Measurements from ENCODE around the gene HK2. TPM values are rescaled to one million over a fixed set of nuclear protein-coding genes. Genes with fewer than 3 reads are reported as not detected.
"Not testable (repeated sequence)": the region's sequence is repeated elsewhere in the genome, so short reads cannot be mapped to it uniquely, and the experiment has no call there.

Gene HK2
- total RNA-seq, 1 donor from 2014 or later = 8.1 TPM

DNA sequence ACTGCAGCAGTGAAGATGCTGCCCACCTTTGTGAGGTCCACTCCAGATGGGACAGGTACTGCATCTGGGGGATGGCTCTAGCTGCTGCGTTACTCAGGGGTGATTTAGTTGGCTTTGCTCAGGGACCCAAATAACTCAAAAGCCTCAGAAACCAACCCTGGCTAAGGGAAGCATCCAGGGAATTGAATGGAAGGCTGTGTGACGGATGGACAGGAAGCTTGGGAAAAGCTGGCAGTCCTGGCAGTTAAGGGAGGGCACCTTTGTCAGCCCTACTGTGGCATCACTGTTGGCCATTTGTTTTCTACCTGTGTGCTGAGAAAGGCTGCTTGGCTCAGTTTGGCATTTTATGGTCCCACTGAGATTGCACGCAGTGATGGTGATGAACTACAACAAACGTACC lies 20.5 kb downstream of the HK2 start:
- H3K4me3 Mint-ChIP-seq (ENCODE audit: unreplicated experiment) = no peak overlapping the region

DNA sequence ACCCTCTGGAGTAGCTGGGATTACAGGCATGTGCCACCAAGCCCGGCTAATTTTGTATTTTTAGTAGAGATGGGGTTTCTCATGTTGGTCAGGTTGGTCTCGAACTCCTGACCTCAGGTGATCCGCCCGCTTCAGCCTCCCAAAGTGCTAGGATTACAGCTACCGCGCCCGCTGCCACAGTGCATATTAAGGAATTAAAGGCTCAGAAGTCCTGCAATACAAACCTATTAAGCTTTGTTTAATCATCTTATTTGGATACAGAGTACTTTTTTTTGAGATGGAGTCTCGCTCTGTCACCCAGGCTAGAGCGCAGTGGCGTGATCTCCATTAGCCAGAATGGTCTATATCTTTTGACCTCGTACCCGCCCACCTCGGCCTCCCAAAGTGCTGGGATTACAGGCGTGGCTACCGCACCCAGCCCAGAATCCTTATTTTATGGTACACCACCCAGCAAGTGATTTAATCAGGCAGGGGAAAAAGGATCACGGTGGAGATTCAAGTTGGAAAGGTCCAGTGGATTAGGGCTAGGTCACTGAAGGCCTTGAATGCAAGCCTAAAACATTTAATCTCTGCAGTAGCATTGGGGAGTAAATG lies 21.3 kb downstream of the HK2 start:
- H3K27ac Mint-ChIP-seq (ENCODE audit: unreplicated experiment); DNase-seq; H3K36me3 Mint-ChIP-seq (ENCODE audit: unreplicated experiment); H3K4me1 Mint-ChIP-seq (ENCODE audit: low read depth, unreplicated experiment); H3K9me3 Mint-ChIP-seq (ENCODE audit: unreplicated experiment); H3K4me3 Mint-ChIP-seq (ENCODE audit: unreplicated experiment); H3K27me3 Mint-ChIP-seq (ENCODE audit: unreplicated experiment): not testable (repeated sequence)

More for the DNA sequence above, 20.5 kb downstream of the HK2 start:
- no peaks in the 10 kb centered on the region for H3K36me3 Mint-ChIP-seq (ENCODE audit: unreplicated experiment)
- H3K27ac Mint-ChIP-seq (ENCODE audit: unreplicated experiment) = no peak overlapping the region
- peaks cover 2% of the 10 kb centered on the region for H3K4me1 Mint-ChIP-seq (ENCODE audit: low read depth, unreplicated experiment)
- TF ChIP-seq, protein P1, sequence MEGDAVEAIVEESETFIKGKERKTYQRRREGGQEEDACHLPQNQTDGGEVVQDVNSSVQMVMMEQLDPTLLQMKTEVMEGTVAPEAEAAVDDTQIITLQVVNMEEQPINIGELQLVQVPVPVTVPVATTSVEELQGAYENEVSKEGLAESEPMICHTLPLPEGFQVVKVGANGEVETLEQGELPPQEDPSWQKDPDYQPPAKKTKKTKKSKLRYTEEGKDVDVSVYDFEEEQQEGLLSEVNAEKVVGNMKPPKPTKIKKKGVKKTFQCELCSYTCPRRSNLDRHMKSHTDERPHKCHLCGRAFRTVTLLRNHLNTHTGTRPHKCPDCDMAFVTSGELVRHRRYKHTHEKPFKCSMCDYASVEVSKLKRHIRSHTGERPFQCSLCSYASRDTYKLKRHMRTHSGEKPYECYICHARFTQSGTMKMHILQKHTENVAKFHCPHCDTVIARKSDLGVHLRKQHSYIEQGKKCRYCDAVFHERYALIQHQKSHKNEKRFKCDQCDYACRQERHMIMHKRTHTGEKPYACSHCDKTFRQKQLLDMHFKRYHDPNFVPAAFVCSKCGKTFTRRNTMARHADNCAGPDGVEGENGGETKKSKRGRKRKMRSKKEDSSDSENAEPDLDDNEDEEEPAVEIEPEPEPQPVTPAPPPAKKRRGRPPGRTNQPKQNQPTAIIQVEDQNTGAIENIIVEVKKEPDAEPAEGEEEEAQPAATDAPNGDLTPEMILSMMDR (IDR thresholded peaks at IDR 0.05; ENCODE audit: partially characterized antibody, unreplicated experiment) = no peak
- H3K9me3 Mint-ChIP-seq (ENCODE audit: unreplicated experiment) = no peaks in the 10 kb centered on the region
- DNase-seq = no peak
- H3K27me3 Mint-ChIP-seq (ENCODE audit: unreplicated experiment) = peaks cover 3% of the 10 kb centered on the region

DNA sequence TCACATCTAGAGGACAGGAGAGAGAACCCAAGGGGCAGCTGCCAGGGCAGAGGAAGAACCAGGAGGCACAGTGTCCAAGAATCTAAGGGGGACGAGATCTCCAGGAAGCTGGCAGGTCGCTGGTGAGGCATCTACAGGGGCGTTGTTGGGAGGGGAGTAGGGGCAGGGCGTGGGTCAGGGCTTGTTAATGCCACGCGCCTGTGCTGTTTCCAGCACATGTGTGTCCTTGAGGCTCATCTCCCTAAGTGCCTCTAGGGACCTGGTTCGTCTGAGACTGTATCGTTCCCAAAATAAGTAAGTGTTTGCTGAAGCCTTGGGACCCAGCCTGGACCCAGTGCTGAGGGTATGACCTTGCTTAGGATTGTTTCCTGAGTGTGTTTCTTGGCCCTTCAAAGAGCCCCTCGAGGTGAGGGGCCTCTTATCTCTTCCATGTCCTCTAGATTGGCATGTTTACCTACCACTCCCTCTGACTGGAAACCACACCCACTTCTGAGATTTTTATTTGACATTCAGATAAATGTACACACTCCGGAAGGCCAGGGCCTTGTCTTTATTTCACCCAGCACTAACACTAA lies 22.2 kb downstream of the HK2 start:
- Mint-ChIP-seq H3K27me3 (ENCODE audit: unreplicated experiment) (peaks cover 3% of the 10 kb centered on the region), H3K27ac (ENCODE audit: unreplicated experiment) (no peak overlapping the region), H3K9me3 (ENCODE audit: unreplicated experiment) (no peaks in the 10 kb centered on the region), H3K4me3 (ENCODE audit: unreplicated experiment) (no peak overlapping the region), H3K4me1 (ENCODE audit: low read depth, unreplicated experiment) (peaks cover 2% of the 10 kb centered on the region), H3K36me3 (ENCODE audit: unreplicated experiment) (no peaks in the 10 kb centered on the region)
- no peak for DNase-seq
- TF ChIP-seq, protein P1 (IDR thresholded peaks at IDR 0.05; ENCODE audit: partially characterized antibody, unreplicated experiment) = no peak

DNA sequence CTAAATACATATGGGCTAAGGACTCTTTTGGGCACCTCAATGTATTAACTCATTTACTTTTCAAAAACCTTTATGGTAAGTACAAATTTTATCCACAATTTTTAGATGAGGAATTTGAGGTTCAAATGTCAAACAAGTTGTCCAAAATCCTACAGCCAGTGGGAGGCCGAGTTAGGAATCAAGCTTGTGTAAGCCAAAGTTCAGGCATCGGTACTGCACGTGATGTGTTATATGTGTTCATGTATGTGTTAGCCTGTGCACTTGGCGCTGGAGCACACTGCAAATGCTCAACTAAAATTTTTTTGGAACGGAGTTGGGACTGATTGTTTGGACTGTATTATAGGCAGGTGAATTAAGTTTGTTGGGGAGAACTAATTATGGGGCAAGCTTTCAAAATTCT lies 22.7 kb downstream of the HK2 start:
- Mint-ChIP-seq H3K9me3 (ENCODE audit: unreplicated experiment) (no peaks in the 10 kb centered on the region), H3K27ac (ENCODE audit: unreplicated experiment) (no peak overlapping the region), H3K4me3 (ENCODE audit: unreplicated experiment) (no peak overlapping the region), H3K36me3 (ENCODE audit: unreplicated experiment) (no peaks in the 10 kb centered on the region), H3K4me1 (ENCODE audit: low read depth, unreplicated experiment) (peaks cover 2% of the 10 kb centered on the region), H3K27me3 (ENCODE audit: unreplicated experiment) (peaks cover 3% of the 10 kb centered on the region)
- TF ChIP-seq, protein P1 (IDR thresholded peaks at IDR 0.05; ENCODE audit: partially characterized antibody, unreplicated experiment) = no peak
- no peak for DNase-seq

DNA sequence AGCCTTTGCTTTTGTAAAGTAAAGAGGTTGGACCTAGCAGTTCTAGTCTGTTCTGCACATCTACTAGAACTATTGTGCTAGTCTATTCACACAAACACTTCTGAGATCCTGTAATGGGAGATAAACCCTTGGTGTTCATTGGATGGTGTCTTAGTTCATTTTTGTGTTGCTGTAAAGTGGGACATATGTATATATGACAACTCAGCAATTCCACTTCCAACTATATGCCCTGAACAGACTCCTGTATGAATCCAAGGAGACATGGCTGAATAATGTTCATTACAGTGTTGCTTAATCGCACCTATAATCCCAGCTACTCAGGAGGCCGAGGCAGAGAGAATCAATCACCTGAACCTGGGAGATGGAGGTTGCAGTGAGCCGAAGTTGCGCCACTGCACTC lies 23.3 kb downstream of the HK2 start:
- peaks cover 2% of the 10 kb centered on the region for H3K4me1 Mint-ChIP-seq (ENCODE audit: low read depth, unreplicated experiment)
- H3K36me3 Mint-ChIP-seq (ENCODE audit: unreplicated experiment) = no peaks in the 10 kb centered on the region
- H3K4me3 Mint-ChIP-seq (ENCODE audit: unreplicated experiment) = no peak overlapping the region
- no peaks in the 10 kb centered on the region for H3K9me3 Mint-ChIP-seq (ENCODE audit: unreplicated experiment)
- H3K27ac Mint-ChIP-seq (ENCODE audit: unreplicated experiment) = no peak overlapping the region
- no peak for DNase-seq
- TF ChIP-seq, protein P1 (IDR thresholded peaks at IDR 0.05; ENCODE audit: partially characterized antibody, unreplicated experiment) = no peak
- H3K27me3 Mint-ChIP-seq (ENCODE audit: unreplicated experiment) = peaks cover 3% of the 10 kb centered on the region
